Glutamatergic neuron (in vitro differentiated cells): ENCODE data around the gene DPM2. TPM values are rescaled to one million over a fixed set of nuclear protein-coding genes. Genes with fewer than 3 reads are reported as not detected.

Experiments
- DNase-seq: peaks from one replicate; pipeline ENCODE4 v3.0.0; 2022
- H3K27ac Mint-ChIP-seq: one replicate; pipeline ENCODE4 v1.8.0; 2020; ENCODE audit warnings: mild to moderate bottlenecking, mixed read lengths, inconsistent platforms; ENCODE audit not compliant: unreplicated experiment
- H3K27me3 Mint-ChIP-seq: one replicate; pipeline ENCODE4 v1.8.0; 2020; ENCODE audit warnings: mild to moderate bottlenecking, moderate library complexity, mixed read lengths, inconsistent platforms; ENCODE audit not compliant: unreplicated experiment
- H3K36me3 Mint-ChIP-seq: one replicate; pipeline ENCODE4 v1.8.0; 2020; ENCODE audit warnings: mild to moderate bottlenecking, mixed read lengths, inconsistent platforms; ENCODE audit not compliant: unreplicated experiment
- H3K4me1 Mint-ChIP-seq: one replicate; pipeline ENCODE4 v1.8.0; 2020; ENCODE audit warnings: mild to moderate bottlenecking, low read depth, mixed read lengths, inconsistent platforms; ENCODE audit not compliant: unreplicated experiment
- H3K4me3 Mint-ChIP-seq: one replicate; pipeline ENCODE4 v1.8.0; 2020; ENCODE audit warnings: mild to moderate bottlenecking, mixed read lengths, inconsistent platforms; ENCODE audit not compliant: unreplicated experiment
- H3K9me3 Mint-ChIP-seq: one replicate; pipeline ENCODE4 v1.8.0; 2020; ENCODE audit warnings: mild to moderate bottlenecking, moderate library complexity, mixed read lengths, inconsistent platforms; ENCODE audit not compliant: unreplicated experiment
- CTCF ChIP-seq: fragments of 200-600 bp; sonication (generic); IDR thresholded peaks from one replicate; pipeline ENCODE4 v1.5.0; 2021; ENCODE audit not compliant: partially characterized antibody, unreplicated experiment
- total RNA-seq: library from RNA; stranded (reverse); fragmentation: NEBNext Ultra II Directional; extraction: Animal tissue kit (Norgen Biotek cat#: 25700); gene quantifications from one replicate; pipeline ENCODE4 v1.2.1, GENCODE V29; 2021; ENCODE audit not compliant: unreplicated experiment

Gene DPM2
- total RNA-seq, 1 donor from 2014 or later: 35.3 TPM

DNA sequence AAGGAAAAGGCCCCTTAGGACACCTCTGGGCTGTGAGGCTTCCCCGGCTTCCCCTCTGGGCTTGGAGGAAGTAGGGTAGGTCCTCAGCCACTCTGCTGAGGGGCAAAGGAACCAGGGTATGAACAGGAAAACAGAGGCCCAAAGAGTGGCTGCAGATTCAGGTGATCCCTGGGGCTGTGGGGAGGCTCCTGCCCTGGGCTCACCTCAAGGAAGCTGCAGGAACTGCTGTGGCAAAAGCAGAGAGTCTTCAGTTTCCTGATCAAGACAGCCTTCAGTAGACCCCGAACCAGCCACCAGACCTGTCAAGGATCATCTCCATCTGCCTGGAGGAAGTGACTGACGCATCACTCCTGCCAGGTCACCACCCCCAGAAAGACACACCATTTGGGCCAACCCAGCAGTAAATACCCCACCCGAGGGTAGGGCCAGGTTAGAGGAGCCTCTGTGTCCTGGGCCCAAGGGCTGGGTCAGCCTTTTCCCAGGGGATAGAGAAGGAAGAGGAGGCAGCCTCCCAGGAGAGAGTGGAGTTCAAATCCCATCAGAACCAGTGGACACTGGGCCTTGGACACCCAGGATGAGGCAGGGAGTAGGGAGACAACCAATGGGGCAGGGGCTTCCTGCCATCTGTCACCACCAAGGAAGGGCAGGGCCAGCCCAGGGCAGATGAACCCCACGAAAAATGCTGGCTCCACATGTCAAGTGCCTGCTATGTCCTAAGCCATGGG is 32.5 kb downstream of the DPM2 start:
- TF ChIP-seq CTCF: no peak
- DNase-seq: no peak
- no peak overlapping the region for H3K4me3 Mint-ChIP-seq
- peaks cover 3% of the 10 kb centered on the region for H3K4me1 Mint-ChIP-seq
- H3K9me3 Mint-ChIP-seq: peaks cover 3% of the 10 kb centered on the region
- H3K36me3 Mint-ChIP-seq: no peaks in the 10 kb centered on the region
- no peaks in the 10 kb centered on the region for H3K27me3 Mint-ChIP-seq
- no peak overlapping the region for H3K27ac Mint-ChIP-seq

- H3K36me3 Mint-ChIP-seq: no peaks in the 10 kb centered on the region
- no peak overlapping the region for H3K4me3 Mint-ChIP-seq
- peaks cover 3% of the 10 kb centered on the region for H3K9me3 Mint-ChIP-seq
- no peak overlapping the region for H3K27ac Mint-ChIP-seq
- H3K27me3 Mint-ChIP-seq: no peaks in the 10 kb centered on the region
- DNase-seq: no peak
- peaks cover 3% of the 10 kb centered on the region for H3K4me1 Mint-ChIP-seq
- no peak for TF ChIP-seq CTCF
These were observed 33.1 kb downstream of the DPM2 start for GRCh38 chr9:127904561-127905003.

- no peak overlapping the region for H3K4me3 Mint-ChIP-seq
- H3K9me3 Mint-ChIP-seq: peaks cover 3% of the 10 kb centered on the region
- TF ChIP-seq CTCF: no peak
- peaks cover 3% of the 10 kb centered on the region for H3K4me1 Mint-ChIP-seq
- peak; percentile 60 for DNase-seq
- H3K27ac Mint-ChIP-seq: no peak overlapping the region
- no peaks in the 10 kb centered on the region for H3K27me3 Mint-ChIP-seq
- H3K36me3 Mint-ChIP-seq: no peaks in the 10 kb centered on the region
These were observed 33.8 kb downstream of the DPM2 start for GRCh38 chr9:127903557-127904475.

DNA sequence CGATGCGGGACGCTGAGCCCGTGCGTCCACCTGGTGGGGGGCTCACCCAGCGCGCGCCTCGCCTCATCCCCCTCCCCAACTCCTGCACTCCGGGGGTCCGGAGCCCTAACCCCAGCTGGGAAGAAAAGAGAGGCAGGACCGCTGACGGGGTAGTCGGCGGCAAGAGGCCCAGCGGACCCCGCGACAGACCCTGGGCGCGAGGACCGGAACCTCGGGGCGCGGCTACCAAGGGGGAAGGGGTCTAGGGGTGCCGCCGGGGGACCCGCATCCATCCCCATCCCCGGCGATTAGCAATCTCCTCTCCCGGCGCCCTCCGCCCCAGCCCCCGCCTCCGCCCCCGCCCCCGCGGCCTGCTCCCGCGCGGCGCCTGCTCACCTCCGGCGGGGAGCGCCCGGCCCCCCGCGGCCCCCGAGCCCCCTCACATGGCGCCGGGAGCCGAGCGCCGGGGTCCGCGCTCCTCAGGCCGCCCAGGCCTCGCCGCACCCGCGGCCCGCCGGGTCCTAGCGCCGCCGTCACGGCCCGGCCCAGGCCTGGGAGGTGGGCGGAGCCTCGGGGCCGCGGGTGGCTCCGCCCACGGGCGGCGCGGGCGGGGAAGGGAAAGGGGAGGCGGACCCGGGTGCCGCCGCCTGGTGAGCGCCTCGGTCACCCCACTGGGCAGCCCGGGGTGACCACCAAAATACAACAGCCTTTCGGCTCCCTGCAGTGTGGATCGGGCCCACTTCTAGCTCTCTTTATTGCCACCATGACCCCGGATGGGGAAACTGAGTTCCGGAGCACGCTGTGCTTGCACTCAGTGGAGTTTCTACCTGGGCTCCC is 38.3 kb downstream of the DPM2 start, which contains the start of gene ST6GALNAC6:
ST6GALNAC6 (minus strand) TSS at position 476 of the 816 bp plus-strand sequence. CDS start 1,622 bp downstream, outside the sequence.
- H3K9me3 Mint-ChIP-seq: peaks cover 5% of the 10 kb centered on the region
- H3K36me3 Mint-ChIP-seq: peaks cover 1% of the 10 kb centered on the region
- H3K27ac Mint-ChIP-seq: peak within 1 kb of the TSS; percentile 38
- H3K4me3 Mint-ChIP-seq: peak within 1 kb of the TSS; percentile 85
- DNase-seq: peak; percentile 80
- H3K27me3 Mint-ChIP-seq: peaks cover 3% of the 10 kb centered on the region
- no peak for TF ChIP-seq CTCF
- H3K4me1 Mint-ChIP-seq: peaks cover 1% of the 10 kb centered on the region
